DND-41 (cell line): ENCODE data around the gene RIF1.

Source experiments
- ATAC-seq: fragments of 200-7000 bp; cut with Tn5 transposase; 3 replicates; pipeline ENCODE4 v1.9.1; 2021; ENCODE audit warnings: low read depth; ENCODE audit not compliant: insufficient read depth
- DNase-seq: peaks from one replicate; pipeline ENCODE4 v3.0.0-alpha.2; 2020
- H2AFZ ChIP-seq: 2 replicates; pipeline ENCODE4 v1.6.0; 2012; ENCODE audit warnings: low read depth, low read length
- H3K27ac ChIP-seq: 2 replicates; pipeline ENCODE4 v1.5.1; 2012; ENCODE audit warnings: low read length, inconsistent platforms
- H3K27me3 ChIP-seq: fragments of 200-600 bp; sonication (generic); 2 replicates; pipeline ENCODE4 v1.6.0; 2012; ENCODE audit warnings: low read length, mild to moderate bottlenecking, inconsistent platforms; ENCODE audit not compliant: insufficient read depth, poor library complexity
- H3K36me3 ChIP-seq: 2 replicates; pipeline ENCODE4 v1.5.1; 2012; ENCODE audit warnings: low read length, inconsistent platforms; ENCODE audit not compliant: insufficient read depth
- H3K4me1 ChIP-seq: 2 replicates; pipeline ENCODE4 v1.5.1; 2012; ENCODE audit warnings: mild to moderate bottlenecking, low read length; ENCODE audit not compliant: insufficient read depth
- H3K4me2 ChIP-seq: 2 replicates; pipeline ENCODE4 v1.6.0; 2012; ENCODE audit warnings: mild to moderate bottlenecking, moderate library complexity, low read length, inconsistent platforms; ENCODE audit not compliant: insufficient read depth
- H3K4me3 ChIP-seq, 2 experiments: fragments of 200-600 bp in 1 of 2; shearing (Covaris generic) in 1 of 2; 2 replicates each; pipeline ENCODE4 v1.5.1; 2012 to 2016; ENCODE audit warnings: inconsistent platforms in 2 of 2, low read length in 2 of 2, mild to moderate bottlenecking in 2 of 2, low read depth in 1 of 2, moderate library complexity in 1 of 2
- H3K79me2 ChIP-seq: 2 replicates; pipeline ENCODE4 v1.6.0; 2012; ENCODE audit warnings: low read length, inconsistent platforms; ENCODE audit not compliant: insufficient read depth
- H3K9ac ChIP-seq: 2 replicates; pipeline ENCODE4 v1.6.0; 2012; ENCODE audit warnings: low read depth, mild to moderate bottlenecking, inconsistent platforms, low read length, moderate library complexity
- H3K9me3 ChIP-seq: 2 replicates; pipeline ENCODE4 v1.5.1; 2012; ENCODE audit warnings: low read length, moderate library complexity, mild to moderate bottlenecking, inconsistent platforms; ENCODE audit not compliant: insufficient read depth, severe bottlenecking
- H4K20me1 ChIP-seq: 2 replicates; pipeline ENCODE4 v1.6.0; 2012; ENCODE audit warnings: low read length; ENCODE audit not compliant: insufficient read depth
- CTCF ChIP-seq: IDR thresholded peaks from 2 replicates; pipeline ENCODE4 v1.5.1; 2012; ENCODE audit warnings: borderline replicate concordance, low read length, moderate library complexity, mild to moderate bottlenecking; ENCODE audit not compliant: poor library complexity, severe bottlenecking; ENCODE audit errors: extremely low read depth
- EZH2 ChIP-seq: IDR thresholded peaks from 3 replicates; pipeline ENCODE4 v1.6.1; 2012; ENCODE audit warnings: borderline replicate concordance, low read depth, mild to moderate bottlenecking, moderate library complexity, low read length, inconsistent platforms; ENCODE audit not compliant: severe bottlenecking

The RIF1 gene

GRCh38 chr2:151522556-151522955 is 112.9 kb downstream of the RIF1 start:
- H3K4me2 ChIP-seq = no peak overlapping the region
- H3K4me3 ChIP-seq = no peak overlapping the region
- H3K79me2 ChIP-seq = no peaks in the 10 kb centered on the region
- TF ChIP-seq EZH2 (no peak), CTCF (no peak)
- ATAC-seq = no peak
- no peaks in the 10 kb centered on the region for H3K4me1 ChIP-seq
- no peaks in the 10 kb centered on the region for H3K27me3 ChIP-seq
- H3K9ac ChIP-seq = no peak overlapping the region
- H4K20me1 ChIP-seq = no peaks in the 10 kb centered on the region
- H2AFZ ChIP-seq = no peak overlapping the region
- no peaks in the 10 kb centered on the region for H3K9me3 ChIP-seq
- no peaks in the 10 kb centered on the region for H3K36me3 ChIP-seq
- DNase-seq = no peak
- H3K27ac ChIP-seq = no peak overlapping the region

- no peak overlapping the region for H3K4me2 ChIP-seq
- H3K4me1 ChIP-seq = no peaks in the 10 kb centered on the region
- no peak for ATAC-seq
These were observed 114.1 kb downstream of the RIF1 start for GRCh38 chr2:151523850-151524249.

GRCh38 chr2:151525821-151526373 is 116.2 kb downstream of the RIF1 start:
- H4K20me1 ChIP-seq = no peaks in the 10 kb centered on the region
- H3K36me3 ChIP-seq = no peaks in the 10 kb centered on the region
- DNase-seq = no peak
- no peak overlapping the region for H3K27ac ChIP-seq
- no peak overlapping the region for H3K4me3 ChIP-seq
- TF ChIP-seq CTCF (no peak), EZH2 (no peak)
- no peak overlapping the region for H3K9ac ChIP-seq
- ATAC-seq = no peak
- no peak overlapping the region for H3K4me2 ChIP-seq
- no peaks in the 10 kb centered on the region for H3K4me1 ChIP-seq
- H3K9me3 ChIP-seq = no peaks in the 10 kb centered on the region
- H2AFZ ChIP-seq = no peak overlapping the region
- H3K79me2 ChIP-seq = no peaks in the 10 kb centered on the region
- no peaks in the 10 kb centered on the region for H3K27me3 ChIP-seq

More at GRCh38 chr2:151523850-151524249, 114.1 kb downstream of the RIF1 start:
- TF ChIP-seq CTCF (no peak), EZH2 (no peak)
- Histone ChIP-seq H3K27me3 (no peaks in the 10 kb centered on the region), H3K9ac (no peak overlapping the region), H3K27ac (no peak overlapping the region), H4K20me1 (no peaks in the 10 kb centered on the region), H3K9me3 (no peaks in the 10 kb centered on the region), H3K79me2 (no peaks in the 10 kb centered on the region), H3K4me3 (no peak overlapping the region), H3K36me3 (no peaks in the 10 kb centered on the region), H2AFZ (no peak overlapping the region)
- no peak for DNase-seq

- no peaks in the 10 kb centered on the region for H3K79me2 ChIP-seq
- no peak for TF ChIP-seq EZH2
- TF ChIP-seq CTCF = no peak
- no peaks in the 10 kb centered on the region for H4K20me1 ChIP-seq
- DNase-seq (no peak), ATAC-seq (no peak)
- no peak overlapping the region for H2AFZ ChIP-seq
- H3K36me3 ChIP-seq = no peaks in the 10 kb centered on the region
- H3K27me3 ChIP-seq = no peaks in the 10 kb centered on the region
- no peak overlapping the region for H3K4me2 ChIP-seq
- H3K9me3 ChIP-seq = no peaks in the 10 kb centered on the region
- H3K4me3 ChIP-seq = no peak overlapping the region
- H3K27ac ChIP-seq = no peak overlapping the region
- no peak overlapping the region for H3K9ac ChIP-seq
- H3K4me1 ChIP-seq = no peaks in the 10 kb centered on the region
These were observed 116.9 kb downstream of the RIF1 start for GRCh38 chr2:151526572-151527090.
